ENCODE data around the gene PGAM2. TPM values are rescaled to one million over a fixed set of nuclear protein-coding genes. Genes with fewer than 3 reads are reported as not detected.

PGAM2 gene
- total RNA-seq, 1 experiment from 2014 or later, result 0.27 TPM

DNA sequence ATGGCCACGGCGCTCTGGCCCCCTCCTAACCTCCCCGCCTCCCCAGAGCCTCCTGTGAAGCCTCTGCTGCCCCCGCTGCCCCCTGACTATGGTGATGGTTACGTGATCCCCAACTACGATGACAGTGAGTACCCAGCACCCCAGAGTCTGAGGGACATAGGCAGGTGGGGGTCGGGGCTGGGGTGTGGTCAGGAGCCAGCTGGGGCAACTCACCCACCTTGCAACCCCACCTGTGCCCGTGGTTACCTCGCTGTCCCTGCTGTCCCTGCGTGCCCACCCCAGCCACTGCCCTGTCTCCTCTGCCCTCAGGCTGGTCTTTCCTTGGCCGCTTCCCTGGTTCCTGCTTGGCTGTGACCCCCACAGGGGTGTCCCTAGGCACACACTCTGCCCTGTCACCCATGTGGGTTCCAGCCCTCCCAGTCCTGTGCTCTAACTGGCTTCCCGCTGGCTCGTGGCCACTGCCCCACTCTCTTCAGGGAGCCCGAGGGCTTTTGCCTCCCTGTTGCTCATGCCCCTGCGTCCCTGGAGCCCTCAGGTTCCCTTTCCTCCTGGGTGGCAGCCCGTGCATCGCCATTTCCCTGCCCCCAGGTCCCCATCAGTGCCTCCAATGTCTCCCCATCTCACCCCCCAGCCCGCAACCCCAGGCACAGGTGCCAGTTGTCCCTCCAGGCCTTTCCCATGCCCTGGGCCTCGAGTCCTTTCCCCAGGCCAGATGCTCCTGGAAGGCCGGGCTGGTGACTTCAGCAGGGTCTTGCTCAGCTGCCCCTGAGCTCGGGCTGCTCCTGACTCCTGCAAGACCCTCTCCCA is 42.8 kb upstream of the PGAM2 start:
- Histone ChIP-seq H3K9me2 (ENCODE audit: insufficient read depth) (no peaks in the 10 kb centered on the region), H3K9ac (ENCODE audit: low read length) (no peak overlapping the region), H3K79me2 (ENCODE audit: insufficient read depth, low read length) (no peaks in the 10 kb centered on the region), H3K4me3 (replicated peaks in 1 of 2; ENCODE audit: low read depth in 1 of 2, low read length in 2 of 2) (no peak overlapping the region), H3K4me2 (ENCODE audit: low read length) (no peak overlapping the region), H3K27me3 (ENCODE audit: insufficient read depth, low read length) (no peaks in the 10 kb centered on the region), H2AFZ (ENCODE audit: low read depth, low read length, poor library complexity, severe bottlenecking) (no peak overlapping the region), H3K27ac (ENCODE audit: low read depth, low read length) (no peak overlapping the region; the same call in 1 of the 2 replicates), H3K4me1 (ENCODE audit: control insufficient read depth in 1 of 2, insufficient read depth in 2 of 2, low read length in 2 of 2) (peaks cover 0 to 6% of the 10 kb centered on the region in 2 experiments; a peak in 2 of 4 replicates), H4K20me1 (ENCODE audit: insufficient read depth) (no peaks in the 10 kb centered on the region), H3K9me3 (ENCODE audit: control insufficient read depth in 1 of 2, insufficient read depth in 1 of 2, low read depth in 1 of 2, low read length in 2 of 2) (no peaks in the 10 kb centered on the region), H3K36me3 (ENCODE audit: control insufficient read depth in 1 of 2, insufficient read depth in 2 of 2, low read length in 2 of 2) (no peaks in the 10 kb centered on the region)
- RAD21 ChIA-PET (ENCODE audit: low non-redundant PET in 1 of 2, low total read pairs in 2 of 2, uncharacterized antibody in 2 of 2, unreplicated experiment in 2 of 2), result no interaction called here
- no peak for TF ChIP-seq ZFX (IDR thresholded peaks at IDR 0.05)
- intact Hi-C loops (cut with micrococcal nuclease), result no loop called here
- CTCF ChIA-PET, result no interaction called here
- no TSS peak for BruUV-seq (replicated peaks)
- no peak for DNase-seq (ENCODE audit: low read depth, low spot score)
- no peak for ATAC-seq
- POLR2A ChIA-PET, result no interaction called here

DNA sequence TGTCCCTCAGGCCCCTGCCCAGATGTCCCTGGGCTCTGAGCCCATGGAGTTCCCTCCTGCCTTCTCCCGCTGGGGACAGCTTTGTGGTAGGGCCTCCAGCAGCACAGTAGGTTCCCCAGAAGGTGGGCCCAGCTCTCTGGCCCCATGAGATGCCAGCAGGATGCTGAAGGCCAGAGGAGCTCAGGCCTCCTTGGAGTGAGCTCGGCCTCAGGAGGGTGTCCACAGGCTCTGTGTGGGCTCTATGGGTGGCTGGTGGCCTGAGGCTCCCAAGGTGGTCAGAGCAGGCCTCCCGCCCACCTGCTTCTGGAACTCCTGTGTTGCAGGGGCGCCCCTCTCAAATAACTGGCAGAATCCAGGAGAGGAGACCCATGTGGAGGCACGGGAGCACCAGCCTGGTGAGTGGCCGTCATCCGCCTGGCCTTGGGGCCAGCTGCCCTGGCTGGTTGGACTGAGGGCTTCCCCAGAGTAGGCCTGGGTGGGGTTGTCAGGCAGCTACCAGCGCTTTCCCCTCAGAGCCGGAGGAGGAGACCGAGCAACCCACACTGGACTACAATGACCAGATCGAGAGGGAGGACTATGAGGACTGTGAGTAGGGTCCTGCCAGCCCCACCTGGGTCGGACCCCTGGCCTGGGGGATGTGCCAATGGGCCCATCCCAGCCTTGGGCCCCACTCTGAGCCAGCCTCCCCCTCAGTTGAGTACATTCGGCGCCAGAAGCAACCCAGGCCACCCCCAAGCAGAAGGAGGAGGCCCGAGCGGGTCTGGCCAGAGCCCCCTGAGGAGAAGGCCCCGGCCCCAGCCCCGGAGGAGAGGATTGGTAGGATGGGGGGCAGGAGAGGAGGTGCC is 42.0 kb upstream of the PGAM2 start:
- Histone ChIP-seq H3K27ac (ENCODE audit: low read depth, low read length) (no peak overlapping the region), H3K27me3 (ENCODE audit: insufficient read depth, low read length) (no peaks in the 10 kb centered on the region), H3K9me3 (ENCODE audit: control insufficient read depth in 1 of 2, insufficient read depth in 1 of 2, low read depth in 1 of 2, low read length in 2 of 2) (no peaks in the 10 kb centered on the region), H3K4me1 (ENCODE audit: control insufficient read depth in 1 of 2, insufficient read depth in 2 of 2, low read length in 2 of 2) (peaks cover 0 to 6% of the 10 kb centered on the region in 2 experiments; a peak in 2 of 4 replicates), H3K79me2 (ENCODE audit: insufficient read depth, low read length) (no peaks in the 10 kb centered on the region), H4K20me1 (ENCODE audit: insufficient read depth) (no peaks in the 10 kb centered on the region), H3K36me3 (ENCODE audit: control insufficient read depth in 1 of 2, insufficient read depth in 2 of 2, low read length in 2 of 2) (no peaks in the 10 kb centered on the region), H3K4me2 (ENCODE audit: low read length) (no peak overlapping the region), H2AFZ (ENCODE audit: low read depth, low read length, poor library complexity, severe bottlenecking) (no peak overlapping the region), H3K9ac (ENCODE audit: low read length) (no peak overlapping the region), H3K9me2 (ENCODE audit: insufficient read depth) (no peaks in the 10 kb centered on the region), H3K4me3 (replicated peaks in 1 of 2; ENCODE audit: low read depth in 1 of 2, low read length in 2 of 2) (no peak overlapping the region)
- DNase-seq (ENCODE audit: low read depth, low spot score), result no peak
- ATAC-seq, result no peak
- TF ChIP-seq RAD21 (IDR thresholded peaks at IDR 0.05; ENCODE audit: low read depth) (no peak), CEBPB (IDR thresholded peaks at IDR 0.05; ENCODE audit: low read depth) (no peak), POLR2A (IDR thresholded peaks at IDR 0.05; ENCODE audit: borderline replicate concordance, extremely low read depth, insufficient read depth, insufficient read length) (no peak), SP1 (IDR thresholded peaks at IDR 0.05; ENCODE audit: low read depth) (no peak), CBX3 (IDR thresholded peaks at IDR 0.05; ENCODE audit: low read depth) (no peak), EZH2phosphoT487 (IDR thresholded peaks at IDR 0.05; ENCODE audit: borderline replicate concordance) (no peak), FOSL1 (IDR thresholded peaks at IDR 0.05; ENCODE audit: low read depth) (no peak), SRF (IDR thresholded peaks at IDR 0.05; ENCODE audit: low read depth) (no peak), EGR1 (IDR thresholded peaks at IDR 0.05; ENCODE audit: low read depth) (no peak), EZH2 (IDR thresholded peaks at IDR 0.05) (no peak)
- TF ChIP-seq, protein P1, sequence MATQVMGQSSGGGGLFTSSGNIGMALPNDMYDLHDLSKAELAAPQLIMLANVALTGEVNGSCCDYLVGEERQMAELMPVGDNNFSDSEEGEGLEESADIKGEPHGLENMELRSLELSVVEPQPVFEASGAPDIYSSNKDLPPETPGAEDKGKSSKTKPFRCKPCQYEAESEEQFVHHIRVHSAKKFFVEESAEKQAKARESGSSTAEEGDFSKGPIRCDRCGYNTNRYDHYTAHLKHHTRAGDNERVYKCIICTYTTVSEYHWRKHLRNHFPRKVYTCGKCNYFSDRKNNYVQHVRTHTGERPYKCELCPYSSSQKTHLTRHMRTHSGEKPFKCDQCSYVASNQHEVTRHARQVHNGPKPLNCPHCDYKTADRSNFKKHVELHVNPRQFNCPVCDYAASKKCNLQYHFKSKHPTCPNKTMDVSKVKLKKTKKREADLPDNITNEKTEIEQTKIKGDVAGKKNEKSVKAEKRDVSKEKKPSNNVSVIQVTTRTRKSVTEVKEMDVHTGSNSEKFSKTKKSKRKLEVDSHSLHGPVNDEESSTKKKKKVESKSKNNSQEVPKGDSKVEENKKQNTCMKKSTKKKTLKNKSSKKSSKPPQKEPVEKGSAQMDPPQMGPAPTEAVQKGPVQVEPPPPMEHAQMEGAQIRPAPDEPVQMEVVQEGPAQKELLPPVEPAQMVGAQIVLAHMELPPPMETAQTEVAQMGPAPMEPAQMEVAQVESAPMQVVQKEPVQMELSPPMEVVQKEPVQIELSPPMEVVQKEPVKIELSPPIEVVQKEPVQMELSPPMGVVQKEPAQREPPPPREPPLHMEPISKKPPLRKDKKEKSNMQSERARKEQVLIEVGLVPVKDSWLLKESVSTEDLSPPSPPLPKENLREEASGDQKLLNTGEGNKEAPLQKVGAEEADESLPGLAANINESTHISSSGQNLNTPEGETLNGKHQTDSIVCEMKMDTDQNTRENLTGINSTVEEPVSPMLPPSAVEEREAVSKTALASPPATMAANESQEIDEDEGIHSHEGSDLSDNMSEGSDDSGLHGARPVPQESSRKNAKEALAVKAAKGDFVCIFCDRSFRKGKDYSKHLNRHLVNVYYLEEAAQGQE (IDR thresholded peaks at IDR 0.05; ENCODE audit: low read depth), result no peak
- no TSS peak for BruUV-seq (replicated peaks)
- intact Hi-C loops (cut with micrococcal nuclease), result no loop called here
- ChIA-PET POLR2A (no interaction called here), CTCF (no interaction called here), RAD21 (ENCODE audit: low non-redundant PET in 1 of 2, low total read pairs in 2 of 2, uncharacterized antibody in 2 of 2, unreplicated experiment in 2 of 2) (no interaction called here)

Measured in HCT116 (cell line).